Heart right ventricle (tissue), 16 donors: ENCODE results near the gene RPL10A. TPM values are rescaled to one million over a fixed set of nuclear protein-coding genes. Genes with fewer than 3 reads are reported as not detected.

ENCODE experiments used
- ATAC-seq, 8 donors: fragments of 200-7000 bp; cut with Tn5 transposase; one replicate each; pipeline ENCODE4 v1.9.1; 2020; ENCODE audit warnings: mild to moderate bottlenecking in 8 of 8, moderate library complexity in 8 of 8, moderate number of reproducible peaks in 1 of 8
- DNase-seq, 2 donors: peaks; one replicate each; pipeline ENCODE4 v3.0.0-alpha.2; 2020
- H3K27ac ChIP-seq, 10 donors: fragments of 200-600 bp; sonication (generic) in 2 of 10; one replicate each; pipeline versions ENCODE4 v1.5.0 to v1.8.0; 2020 to 2022; ENCODE audit warnings: mild to moderate bottlenecking in 3 of 10
- H3K27me3 ChIP-seq, 7 donors: fragments of 200-600 bp; one replicate each; pipeline ENCODE4 v1.8.0; 2021 to 2022; ENCODE audit warnings: mild to moderate bottlenecking in 2 of 7
- H3K36me3 ChIP-seq, 9 donors: fragments of 200-600 bp; sonication (generic) in 1 of 9; one replicate each; pipeline versions ENCODE4 v1.5.0 to v1.8.0; 2020 to 2022; ENCODE audit warnings: mild to moderate bottlenecking in 2 of 9
- H3K4me1 ChIP-seq, 9 donors: fragments of 200-600 bp; sonication (generic) in 1 of 9; one replicate each; pipeline versions ENCODE4 v1.5.0 to v1.8.0; 2020 to 2022; ENCODE audit warnings: mild to moderate bottlenecking in 4 of 9
- H3K4me3 ChIP-seq, 10 donors: fragments of 200-600 bp; sonication (generic) in 2 of 10; one replicate each; pipeline versions ENCODE4 v1.5.0 to v1.8.0; 2020 to 2022; ENCODE audit warnings: mild to moderate bottlenecking in 7 of 10, moderate library complexity in 2 of 10
- H3K9me3 ChIP-seq, 11 donors: fragments of 200-600 bp in 10 of 11; sonication (generic) in 2 of 11; one replicate each; pipeline versions ENCODE4 v1.5.0 to v1.8.0; 2013 to 2022; ENCODE audit warnings: mild to moderate bottlenecking in 2 of 11, control low read depth in 1 of 11, moderate library complexity in 1 of 11
- CTCF ChIP-seq, 9 donors: fragments of 200-600 bp; sonication (generic) in 2 of 9; IDR thresholded peaks; one replicate each; pipeline versions ENCODE4 v1.5.0 to v1.8.0; 2021 to 2022; ENCODE audit warnings: antibody characterized with exemption in 9 of 9, mild to moderate bottlenecking in 5 of 9, moderate library complexity in 1 of 9
- WGBS, 2 donors: extraction: QIAGEN DNeasy Blood & Tissue Kit; methylation state at CpG; one replicate each; pipeline ENCODE4 v1.1.7; 2013; ENCODE audit warnings: inconsistent platforms in 1 of 2; 5-methylcytosine and 5-hydroxymethylcytosine counted together
- intact Hi-C, 10 donors: fragments of 100-400 bp; cut with DNase I; formaldehyde crosslinking; loops; one replicate each; pipeline versions ENCODE4 v1.11.1 to v1.14.2; 2022
- polyA plus RNA-seq, 2 donors: library from polyadenylated mRNA; stranded (reverse); fragments of 200-250 nt; gene quantifications; one replicate each; pipeline ENCODE4 v1.2.3, GENCODE V29; 2013
- total RNA-seq, 10 donors: library from RNA; stranded (reverse); fragmentation: NEBNext Ultra II Directional in 3 of 10; extraction: Animal tissue kit (Norgen Biotek cat#: 25700) in 3 of 10; gene quantifications; one replicate each; pipeline versions ENCODE4 v1.2.1 to v1.2.4, GENCODE V29; 2021 to 2023
- donor health status: Arrhythmogenic right ventricular cardiomyopathy.
- donor health status: ischemic (EF 13 %, LVEDD 7.1; RV severe dilation, severe dysfunction).
- donor health status: healthy with polysubstance abuse.
- donor health status: DM: no; HTN: yes; CAD: no.
- donor health status: DM: no; HTN: no; CAD: no.
- donor health status: ischemic (EF 25% LVEDD 6.9; RV normal size, moderate dysfunction).
- donor health status: ischemic (EF 25% LVEDD 5.7; RV mildly dilated, moderate dysfunction).
- donor health status: healthy.
- donor health status: DM: yes; HTN: yes; CAD: no.
- donor health status: Ischemic cardiomyopathy.
- donor health status: ischemic (EF 35%, LVEDD 5.7; RV mildly dilated, moderate dysfunction).
- donor health status: nonischemic (EF 11% LVEDD 7.7; RV severe dilation, severe dysfunction).
- donor health status: DM: yes; HTN: yes; CAD: no.
- donor health status: PGD.
- donor health status: ischemic (EF 29% LVEDD 5.4; RV normal size, mild dysfunction).
- donor health status: nonischemic (EF 23%, LVEDD 6.1; RV moderate dilation, normal function).

Gene RPL10A
- total and polyA plus RNA-seq, 12 donors = 231 to 1,620 (median 529) TPM

- peak in 1 of 2 donors; percentile 23 for DNase-seq
- WGBS, 2 donors = 36 to 51% methylated on average over 3 of the region's 3 CpGs
Measured at GRCh38 chr6:35441205-35441604, 27.0 kb upstream of the RPL10A start.

GRCh38 chr6:35441642-35442041, 26.6 kb upstream of the RPL10A start:
- DNase-seq = no peak
- no peak for TF ChIP-seq CTCF (IDR thresholded peaks at IDR 0.05)
- Histone ChIP-seq H3K9me3 (no peaks in the 10 kb centered on the region), H3K27me3 (no peaks in the 10 kb centered on the region), H3K36me3 (no peaks in the 10 kb centered on the region), H3K4me1 (no peaks in the 10 kb centered on the region), H3K4me3 (no peak overlapping the region), H3K27ac (no peak overlapping the region)
- WGBS, 2 donors = 86 to 90% methylated on average over 4 of the region's 4 CpGs
- no peak for ATAC-seq
- intact Hi-C loops = no loop called here

More at GRCh38 chr6:35441205-35441604, 27.0 kb upstream of the RPL10A start:
- Histone ChIP-seq H3K27me3 (no peaks in the 10 kb centered on the region), H3K36me3 (no peaks in the 10 kb centered on the region), H3K4me3 (no peak overlapping the region), H3K9me3 (no peaks in the 10 kb centered on the region), H3K4me1 (no peaks in the 10 kb centered on the region), H3K27ac (no peak overlapping the region)
- peak; percentile 26 to 76 (median 53) for ATAC-seq
- intact Hi-C loops = no loop called here
- no peak for TF ChIP-seq CTCF (IDR thresholded peaks at IDR 0.05)

DNA sequence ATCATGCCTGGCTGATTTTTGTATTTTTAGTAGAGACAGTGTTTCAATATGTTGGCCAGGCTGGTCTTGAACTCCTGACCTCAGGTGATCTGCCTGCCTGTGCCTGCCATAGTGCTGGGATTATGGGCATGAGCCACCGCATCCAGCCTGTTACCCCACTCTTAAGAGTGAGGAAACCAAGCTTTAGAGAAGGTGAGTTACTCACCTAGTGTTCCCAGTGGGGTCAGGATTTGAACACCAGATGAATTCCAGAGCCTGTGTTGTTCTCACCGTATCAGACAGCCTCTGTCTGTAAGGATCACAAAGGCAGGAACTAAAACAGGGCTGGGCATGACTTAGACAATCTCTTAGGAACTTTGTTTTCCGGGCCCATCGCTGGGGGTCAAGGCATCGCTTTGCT, 25.5 kb upstream of the RPL10A start:
- Histone ChIP-seq H3K27me3 (no peaks in the 10 kb centered on the region), H3K27ac (no peak overlapping the region), H3K36me3 (no peaks in the 10 kb centered on the region), H3K4me3 (no peak overlapping the region), H3K9me3 (no peaks in the 10 kb centered on the region), H3K4me1 (no peaks in the 10 kb centered on the region)
- ATAC-seq (no peak), DNase-seq (no peak)
- intact Hi-C loops = no loop called here
- WGBS, 2 donors = 71 to 78% methylated on average over 5 of the region's 5 CpGs
- TF ChIP-seq CTCF (IDR thresholded peaks at IDR 0.05) = no peak

- H3K4me3 ChIP-seq = no peak overlapping the region
- no peaks in the 10 kb centered on the region for H3K4me1 ChIP-seq
- 89 to 90% methylated on average over 9 of the region's 9 CpGs for WGBS, 2 donors
- no peak for DNase-seq
- no peaks in the 10 kb centered on the region for H3K9me3 ChIP-seq
- no peaks in the 10 kb centered on the region for H3K36me3 ChIP-seq
- no peak overlapping the region for H3K27ac ChIP-seq
- ATAC-seq = peak in 2 of 8 donors; percentile 11 to 25
- H3K27me3 ChIP-seq = no peaks in the 10 kb centered on the region
- intact Hi-C loops = no loop called here
- TF ChIP-seq CTCF (IDR thresholded peaks at IDR 0.05) = no peak
Measured at GRCh38 chr6:35443341-35444030, 24.7 kb upstream of the RPL10A start.
